Ishikawa (cell line): Measurements from ENCODE around the gene CCDC6.

Experiments used
- CEBPB ChIP-seq: IDR thresholded peaks from 2 replicates; pipeline ENCODE4 v1.6.1; 2012
- CREB1 ChIP-seq: IDR thresholded peaks from 2 replicates; pipeline ENCODE4 v1.6.1; 2012; ENCODE audit warnings: low read depth
- EGR1 ChIP-seq: IDR thresholded peaks from 2 replicates; pipeline ENCODE4 v1.6.1; 2012
- EP300 ChIP-seq: IDR thresholded peaks from 2 replicates; pipeline ENCODE4 v1.6.1; 2012; ENCODE audit warnings: borderline replicate concordance
- FOXM1 ChIP-seq: IDR thresholded peaks from 2 replicates; pipeline ENCODE4 v1.6.1; 2012; ENCODE audit warnings: low read depth, borderline replicate concordance
- MAX ChIP-seq: IDR thresholded peaks from 2 replicates; pipeline ENCODE4 v1.6.1; 2012
- NFIC ChIP-seq: IDR thresholded peaks from 2 replicates; pipeline ENCODE4 v1.6.1; 2012
- RAD21 ChIP-seq: IDR thresholded peaks from 2 replicates; pipeline ENCODE4 v1.6.1; 2012; ENCODE audit warnings: low read depth
- TAF1 ChIP-seq: IDR thresholded peaks from 2 replicates; pipeline ENCODE4 v1.6.1; 2012; ENCODE audit warnings: low read depth, mild to moderate bottlenecking
- TCF12 ChIP-seq: IDR thresholded peaks from 2 replicates; pipeline ENCODE4 v1.6.1; 2012; ENCODE audit warnings: low read depth
- TEAD4 ChIP-seq: IDR thresholded peaks from 2 replicates; pipeline ENCODE4 v1.6.1; 2012
- YY1 ChIP-seq: IDR thresholded peaks from 2 replicates; pipeline ENCODE4 v1.6.1; 2012; ENCODE audit warnings: low read depth
- ZBTB7A ChIP-seq: IDR thresholded peaks from 2 replicates; pipeline ENCODE4 v1.6.1; 2012; ENCODE audit warnings: low read depth
- TF ChIP-seq, protein P1 (sequence below): IDR thresholded peaks from 2 replicates; pipeline ENCODE4 v1.6.1; 2012
- TF ChIP-seq, protein P2 (sequence below): IDR thresholded peaks from 2 replicates; pipeline ENCODE4 v1.6.1; 2012; ENCODE audit warnings: low read depth, mild to moderate bottlenecking

The CCDC6 gene

GRCh38 chr10:59839576-59839975 lies 66.8 kb downstream of the CCDC6 start:
- TF ChIP-seq NFIC (no peak), TCF12 (no peak), TEAD4 (no peak), EP300 (no peak), CREB1 (no peak)

- TF ChIP-seq, protein P1, sequence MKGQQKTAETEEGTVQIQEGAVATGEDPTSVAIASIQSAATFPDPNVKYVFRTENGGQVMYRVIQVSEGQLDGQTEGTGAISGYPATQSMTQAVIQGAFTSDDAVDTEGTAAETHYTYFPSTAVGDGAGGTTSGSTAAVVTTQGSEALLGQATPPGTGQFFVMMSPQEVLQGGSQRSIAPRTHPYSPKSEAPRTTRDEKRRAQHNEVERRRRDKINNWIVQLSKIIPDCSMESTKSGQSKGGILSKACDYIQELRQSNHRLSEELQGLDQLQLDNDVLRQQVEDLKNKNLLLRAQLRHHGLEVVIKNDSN, result no peak
- TF ChIP-seq EP300 (no peak), CREB1 (no peak), TEAD4 (no peak), ZBTB7A (no peak), TAF1 (no peak), MAX (no peak), TCF12 (no peak), NFIC (no peak), EGR1 (no peak), FOXM1 (no peak)
- TF ChIP-seq, protein P2, sequence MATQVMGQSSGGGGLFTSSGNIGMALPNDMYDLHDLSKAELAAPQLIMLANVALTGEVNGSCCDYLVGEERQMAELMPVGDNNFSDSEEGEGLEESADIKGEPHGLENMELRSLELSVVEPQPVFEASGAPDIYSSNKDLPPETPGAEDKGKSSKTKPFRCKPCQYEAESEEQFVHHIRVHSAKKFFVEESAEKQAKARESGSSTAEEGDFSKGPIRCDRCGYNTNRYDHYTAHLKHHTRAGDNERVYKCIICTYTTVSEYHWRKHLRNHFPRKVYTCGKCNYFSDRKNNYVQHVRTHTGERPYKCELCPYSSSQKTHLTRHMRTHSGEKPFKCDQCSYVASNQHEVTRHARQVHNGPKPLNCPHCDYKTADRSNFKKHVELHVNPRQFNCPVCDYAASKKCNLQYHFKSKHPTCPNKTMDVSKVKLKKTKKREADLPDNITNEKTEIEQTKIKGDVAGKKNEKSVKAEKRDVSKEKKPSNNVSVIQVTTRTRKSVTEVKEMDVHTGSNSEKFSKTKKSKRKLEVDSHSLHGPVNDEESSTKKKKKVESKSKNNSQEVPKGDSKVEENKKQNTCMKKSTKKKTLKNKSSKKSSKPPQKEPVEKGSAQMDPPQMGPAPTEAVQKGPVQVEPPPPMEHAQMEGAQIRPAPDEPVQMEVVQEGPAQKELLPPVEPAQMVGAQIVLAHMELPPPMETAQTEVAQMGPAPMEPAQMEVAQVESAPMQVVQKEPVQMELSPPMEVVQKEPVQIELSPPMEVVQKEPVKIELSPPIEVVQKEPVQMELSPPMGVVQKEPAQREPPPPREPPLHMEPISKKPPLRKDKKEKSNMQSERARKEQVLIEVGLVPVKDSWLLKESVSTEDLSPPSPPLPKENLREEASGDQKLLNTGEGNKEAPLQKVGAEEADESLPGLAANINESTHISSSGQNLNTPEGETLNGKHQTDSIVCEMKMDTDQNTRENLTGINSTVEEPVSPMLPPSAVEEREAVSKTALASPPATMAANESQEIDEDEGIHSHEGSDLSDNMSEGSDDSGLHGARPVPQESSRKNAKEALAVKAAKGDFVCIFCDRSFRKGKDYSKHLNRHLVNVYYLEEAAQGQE, result no peak
These were observed 68.1 kb downstream of the CCDC6 start for GRCh38 chr10:59838085-59838789.

GRCh38 chr10:59833810-59834209 lies 72.5 kb downstream of the CCDC6 start:
- TF ChIP-seq, protein P1, result no peak
- TF ChIP-seq TAF1 (no peak), EP300 (no peak), RAD21 (no peak), EGR1 (no peak), NFIC (no peak), CEBPB (no peak), TEAD4 (no peak), MAX (no peak), YY1 (no peak), CREB1 (no peak), ZBTB7A (no peak), TCF12 (no peak), FOXM1 (no peak)
- TF ChIP-seq, protein P2, result no peak

DNA sequence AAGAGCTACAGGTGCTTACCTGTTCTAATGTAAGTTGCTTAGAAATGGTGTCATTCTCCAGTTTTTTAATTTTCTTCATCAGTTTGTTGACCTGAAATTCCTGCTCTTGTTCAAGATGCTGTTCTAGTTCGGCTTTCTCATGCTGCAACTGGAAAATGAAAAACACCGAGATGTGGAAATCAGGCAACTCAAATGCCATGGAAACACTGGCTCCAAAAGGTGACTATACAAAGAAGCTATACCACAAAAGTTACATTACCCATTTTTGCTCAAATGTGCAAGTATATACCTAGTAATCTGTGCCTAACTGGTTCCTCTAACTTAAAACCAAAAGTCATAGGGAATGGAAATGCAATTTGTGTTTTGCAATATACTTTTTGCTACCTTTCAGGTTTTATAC lies 73.8 kb downstream of the CCDC6 start:
- TF ChIP-seq TCF12 (no peak), ZBTB7A (no peak), NFIC (no peak), EGR1 (no peak), MAX (no peak), TEAD4 (no peak), EP300 (no peak), CEBPB (no peak), YY1 (no peak), RAD21 (no peak), TAF1 (no peak)
- TF ChIP-seq, protein P2, result no peak
- TF ChIP-seq, protein P1, result no peak
